ENCODE data around the gene DGCR8.

DGCR8 gene

DNA sequence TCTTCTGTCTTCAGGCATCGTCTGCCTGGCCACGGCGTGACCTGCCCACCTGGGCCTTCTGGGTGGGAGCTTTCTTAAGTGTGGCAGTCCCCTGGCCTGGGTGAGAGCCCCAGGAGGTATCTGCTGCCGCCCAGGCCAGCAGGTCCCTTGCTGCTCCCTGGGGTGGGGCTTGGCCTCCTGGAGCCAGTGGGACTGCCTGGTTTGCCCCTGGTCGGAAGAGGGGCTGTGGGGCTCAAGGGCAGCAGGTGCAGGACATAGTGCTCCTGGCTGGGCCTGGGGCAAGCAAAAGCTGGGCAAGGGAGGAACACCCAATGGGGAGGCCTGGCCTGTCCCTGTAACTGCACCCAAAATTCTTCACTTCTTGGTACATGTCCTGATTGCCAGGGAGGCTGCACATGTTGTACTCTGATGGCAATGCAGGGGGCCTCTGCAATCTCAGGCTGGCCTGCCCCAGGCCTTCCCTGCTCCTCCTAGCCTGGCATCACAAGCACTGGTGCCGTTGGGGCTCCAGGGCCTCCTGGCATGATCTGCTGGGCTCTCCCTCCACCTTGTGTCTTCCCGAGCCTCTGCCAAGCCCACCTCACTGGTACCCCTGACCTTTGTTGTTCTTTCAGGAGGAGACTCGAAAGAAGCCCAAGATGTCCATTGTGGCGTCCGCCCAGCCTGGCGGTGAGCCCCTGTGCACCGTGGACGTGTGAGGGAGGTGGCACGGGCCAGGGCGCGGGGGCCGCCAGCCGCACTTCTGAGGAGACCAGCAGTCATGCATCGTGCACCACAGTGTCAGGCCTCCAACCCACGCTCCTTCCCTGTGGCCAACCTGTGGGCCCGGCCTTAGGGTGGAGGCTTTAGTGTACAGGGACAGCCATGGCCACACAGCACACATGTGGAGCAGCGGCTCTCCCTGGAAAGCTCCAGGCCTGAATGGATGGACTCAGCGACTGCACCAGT lies 29.6 kb downstream of the DGCR8 start:
- no peak for DNase-seq (ENCODE audit: low read depth in 2 of 2)

DNA sequence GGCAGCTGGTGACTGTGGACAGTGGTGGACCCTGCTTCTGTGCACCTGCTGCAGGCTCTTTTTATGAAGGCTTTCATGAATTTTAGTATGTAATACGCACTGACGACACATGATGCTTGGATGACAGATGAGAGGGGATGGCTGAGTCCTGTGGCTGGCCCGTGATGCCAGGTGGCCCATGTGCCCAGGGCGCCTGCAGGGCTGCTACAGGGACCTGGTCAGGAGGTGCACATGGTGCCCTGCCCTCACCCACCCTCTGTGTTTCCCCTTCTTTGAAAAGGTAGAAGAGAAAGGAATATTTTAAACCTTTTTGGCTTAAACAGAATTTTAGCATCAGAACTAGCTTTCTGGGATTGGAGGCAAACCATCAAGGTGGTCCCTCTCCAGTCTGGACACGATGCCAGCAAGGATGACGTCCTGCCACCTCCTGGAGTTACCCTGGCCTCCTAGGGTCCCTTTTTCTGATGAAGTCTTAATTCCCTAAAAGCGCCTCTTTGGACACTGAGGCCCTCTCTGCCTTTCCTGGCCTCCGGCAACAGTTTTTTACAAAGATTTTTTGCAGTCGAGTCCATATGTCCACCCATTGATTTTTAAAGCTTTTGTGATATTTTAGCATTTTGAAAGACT lies 30.4 kb downstream of the DGCR8 start:
- DNase-seq (ENCODE audit: low read depth in 2 of 2): no peak

DNA sequence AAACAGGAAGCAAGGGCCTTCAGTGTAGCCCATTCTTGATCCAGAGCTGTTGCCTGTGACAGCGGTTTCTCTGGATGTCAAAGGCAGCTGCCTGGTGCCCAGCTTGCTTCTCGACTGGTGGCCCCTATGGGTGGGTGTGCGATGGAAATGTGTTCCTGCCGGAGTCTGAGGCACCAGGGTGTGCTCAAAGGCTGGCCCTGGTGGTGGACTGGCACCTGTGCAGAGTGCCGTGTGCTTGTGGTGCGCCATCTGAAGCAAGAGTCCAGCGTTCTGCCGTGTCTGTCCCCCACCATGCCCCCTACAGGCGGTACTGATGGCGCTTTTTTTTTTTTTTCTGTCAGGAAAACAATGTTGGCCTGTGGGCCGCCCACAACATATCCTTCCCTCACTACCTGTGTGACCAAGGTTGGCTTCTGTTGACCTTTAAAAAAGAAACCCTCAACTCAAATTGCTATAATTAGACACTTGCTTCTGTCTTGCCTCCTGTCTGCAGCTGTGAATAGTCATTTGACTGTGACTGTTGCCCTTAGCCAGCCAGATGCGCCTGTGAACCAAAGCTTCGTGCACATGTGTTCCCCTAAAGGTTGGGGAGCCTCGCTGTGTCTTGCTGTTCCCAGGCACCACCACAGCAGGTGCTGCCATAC lies 31.1 kb downstream of the DGCR8 start:
- peak in 1 of 2 donors; percentile 28 for DNase-seq (ENCODE audit: low read depth in 2 of 2)

DNA sequence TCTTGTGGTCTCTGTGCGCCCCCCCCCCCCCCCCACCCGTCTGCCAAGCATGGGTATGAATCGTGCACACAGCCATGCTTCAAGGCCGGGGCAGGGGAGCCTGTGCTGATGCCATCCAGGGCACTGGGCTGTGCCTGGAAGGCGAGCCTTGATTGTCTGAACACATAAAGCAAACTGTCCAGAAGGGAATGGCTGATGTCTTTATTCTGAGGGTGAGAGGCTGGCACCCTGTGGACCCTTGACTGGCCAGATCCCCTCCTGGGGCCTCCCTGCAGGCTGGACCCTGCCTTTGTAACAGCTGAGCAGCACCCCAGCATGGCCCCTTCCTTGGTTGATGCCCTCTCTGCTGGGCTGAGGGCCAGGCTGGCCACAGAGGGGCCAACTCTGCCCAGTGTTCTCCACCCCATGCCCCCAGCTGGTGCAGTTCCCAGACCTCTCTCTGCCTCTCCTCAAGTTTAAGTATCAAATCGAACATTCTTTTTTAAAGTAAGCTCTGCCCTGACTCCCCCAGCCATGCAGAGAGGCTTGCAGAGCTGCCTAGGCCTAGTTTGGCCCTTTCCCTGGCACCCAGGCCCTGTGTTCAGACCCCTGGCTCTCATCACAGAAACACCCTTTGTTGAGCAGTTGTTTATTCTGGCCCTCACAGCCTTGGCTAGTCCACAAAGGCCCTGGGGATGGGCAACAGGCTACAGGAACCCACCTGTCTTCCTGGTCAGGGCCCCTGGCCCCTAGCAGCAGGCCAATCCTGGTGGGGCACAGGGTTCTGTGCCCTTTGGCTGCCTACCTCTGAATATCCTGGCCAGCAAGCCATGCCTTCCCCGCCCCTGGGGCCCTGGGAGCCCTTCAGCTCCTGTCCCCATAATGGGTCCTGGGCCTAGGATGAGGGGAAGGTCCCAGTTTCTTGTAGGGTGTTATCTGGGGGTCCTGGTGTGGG lies 31.9 kb downstream of the DGCR8 start:
- DNase-seq (ENCODE audit: low read depth in 2 of 2): no peak

DNA sequence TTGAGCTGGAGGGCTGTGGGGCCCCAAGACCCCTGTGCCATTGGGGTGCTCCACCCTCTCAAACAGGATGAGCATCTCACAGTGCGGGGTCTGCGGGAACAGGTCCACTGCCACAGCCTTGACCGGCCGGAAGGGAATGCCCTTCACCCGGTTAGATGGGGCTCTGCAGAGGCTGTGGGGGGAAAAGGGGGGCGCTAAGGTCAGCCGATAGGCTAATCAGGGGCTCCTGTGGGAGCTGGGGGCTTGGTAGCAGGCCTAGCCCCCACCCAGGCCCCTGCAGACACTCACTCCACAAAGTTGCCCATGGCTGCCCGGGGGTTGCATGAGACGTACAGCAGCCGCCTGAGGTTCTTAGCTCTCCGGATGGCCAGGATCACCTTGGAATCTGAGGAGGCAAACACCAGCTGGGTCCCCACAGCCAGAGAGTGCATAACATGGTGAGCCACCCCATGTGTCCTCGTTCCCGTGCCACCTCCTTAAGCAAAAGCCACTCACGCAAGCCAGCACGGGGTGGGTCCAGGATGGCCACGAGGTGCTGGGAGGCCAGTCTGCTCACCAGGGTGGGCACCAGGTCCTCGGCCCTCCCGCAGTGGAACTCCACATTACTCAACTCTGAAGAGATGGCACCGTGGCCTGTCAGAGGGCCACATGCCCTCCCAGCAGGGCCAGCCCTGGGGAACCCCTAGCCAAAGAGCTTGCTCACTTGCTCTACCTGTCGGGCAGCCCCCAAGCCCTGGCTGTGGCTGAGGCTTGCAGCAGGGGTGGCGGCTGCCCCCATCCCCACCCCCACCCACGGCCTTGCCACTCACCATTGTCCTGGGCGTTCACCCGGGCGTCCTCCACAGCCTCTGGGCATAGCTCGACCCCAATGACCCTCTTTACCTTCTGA lies 32.8 kb downstream of the DGCR8 start:
- no peak for DNase-seq (ENCODE audit: low read depth in 2 of 2)

DNA sequence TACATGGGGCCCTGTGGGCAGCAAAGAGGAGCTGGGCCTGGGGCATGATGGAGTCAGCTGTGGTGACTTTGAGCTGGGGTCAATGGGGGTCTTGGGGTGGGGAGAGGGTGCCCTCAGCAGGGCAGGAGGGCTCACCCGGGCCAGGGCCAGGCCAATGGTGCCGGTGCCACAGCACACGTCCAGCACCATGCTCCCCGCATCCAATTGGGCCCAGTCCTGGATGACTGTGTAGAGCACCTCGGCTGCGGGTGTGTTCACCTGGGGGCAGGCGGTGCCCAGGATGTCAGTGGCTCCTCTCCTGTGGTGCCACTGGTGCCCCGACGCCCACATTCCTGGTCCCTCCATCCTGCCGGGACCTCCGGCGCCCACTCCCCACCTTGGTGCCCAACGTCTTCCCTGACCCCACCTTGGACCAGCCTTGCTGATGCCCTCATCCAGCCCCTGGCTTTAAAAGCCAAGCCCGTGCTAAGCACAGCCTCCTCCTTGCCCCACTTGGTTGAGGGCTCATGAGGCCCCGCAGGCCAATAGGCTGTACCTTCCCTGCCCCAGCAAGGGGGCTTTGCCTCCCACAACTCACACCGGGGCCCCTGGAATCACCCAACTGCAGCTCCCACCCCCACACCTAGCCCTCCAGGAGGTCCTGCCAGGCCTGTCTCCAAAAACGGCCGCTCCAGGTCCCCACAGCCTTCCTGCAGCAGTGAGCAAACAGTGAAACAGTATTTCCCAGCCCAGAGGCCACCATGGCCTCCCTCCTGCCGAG lies 33.7 kb downstream of the DGCR8 start:
- no peak for DNase-seq (ENCODE audit: low read depth in 2 of 2)

DNA sequence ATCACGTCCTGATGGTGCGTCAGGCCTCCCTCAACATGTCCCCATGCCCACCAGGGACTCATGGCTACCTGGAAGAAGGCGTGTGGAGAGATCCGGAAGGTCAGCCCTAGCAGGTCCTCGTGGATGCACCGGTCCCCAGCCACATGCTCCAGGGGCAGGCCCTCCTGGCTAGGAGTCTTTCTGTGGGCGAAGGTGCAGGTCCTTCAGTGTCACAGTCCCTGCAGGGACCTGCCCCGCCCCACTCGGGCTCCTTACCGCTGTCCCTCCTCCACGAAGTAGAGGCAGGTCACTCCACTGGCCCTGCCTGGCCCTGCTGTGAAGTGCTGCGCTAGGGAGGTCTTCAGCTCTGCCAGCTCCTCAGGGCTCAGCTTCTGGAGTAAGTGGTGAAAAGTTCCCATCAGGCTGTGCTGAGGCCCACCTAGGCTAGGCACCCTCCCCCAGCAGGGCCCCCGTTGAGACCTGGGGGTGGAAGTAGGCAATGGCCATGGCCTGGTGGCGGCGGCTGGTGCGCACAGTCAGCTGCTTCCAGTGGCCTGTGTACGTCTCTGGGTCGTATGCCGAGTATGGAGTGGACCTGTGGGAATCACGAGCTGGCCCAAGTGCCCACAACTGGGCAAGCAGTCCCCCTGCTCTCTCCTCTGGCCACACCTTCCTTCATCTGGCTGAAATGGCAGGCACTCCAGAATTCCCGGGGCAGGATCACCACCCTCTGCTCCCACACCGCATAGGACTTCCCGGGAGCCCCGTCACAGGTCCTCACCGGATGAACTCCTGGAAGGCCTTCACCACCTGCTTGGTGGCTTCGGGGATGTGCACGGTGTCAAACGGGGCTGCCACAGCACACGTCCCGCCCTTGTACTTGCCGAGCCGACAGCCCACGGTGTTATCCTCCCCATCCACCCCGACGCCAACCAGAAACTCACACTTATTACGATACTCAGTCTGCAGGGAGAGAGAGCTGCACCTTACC lies 34.8 kb downstream of the DGCR8 start:
- no peak for DNase-seq (ENCODE audit: low read depth in 2 of 2)

DNA sequence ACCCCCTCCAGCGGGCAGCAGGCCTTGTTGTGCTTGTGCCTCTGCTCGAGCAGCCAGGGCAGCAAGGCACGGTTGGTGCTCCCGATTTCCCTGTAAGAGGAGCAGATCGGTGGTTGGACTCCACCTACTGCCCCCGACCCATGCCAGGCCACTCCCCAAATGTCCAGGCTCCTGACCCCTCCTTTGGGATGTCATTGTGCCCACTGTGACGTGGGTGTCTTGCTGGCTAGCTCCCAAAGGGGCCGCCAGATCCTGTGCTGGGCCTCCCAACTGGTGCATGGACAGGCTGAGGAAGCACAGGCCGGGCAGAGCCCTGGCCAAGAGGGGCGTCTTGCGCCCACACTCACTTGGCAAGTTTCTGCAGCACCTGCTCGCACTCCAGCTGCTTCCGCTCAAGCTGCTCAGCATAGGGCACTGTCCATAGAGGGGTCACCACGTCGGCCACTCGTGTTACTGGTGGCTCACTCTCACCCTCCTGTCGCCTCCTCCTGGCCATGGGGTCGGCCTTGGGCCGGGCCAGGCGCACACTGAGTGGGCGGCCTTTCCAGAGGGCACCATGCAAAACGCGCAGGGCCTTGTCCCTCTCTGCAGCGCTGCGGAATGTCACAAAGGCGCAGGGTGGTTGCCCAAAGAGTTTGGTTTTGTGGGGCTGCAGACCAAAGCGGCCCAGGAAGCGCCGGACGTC lies 35.8 kb downstream of the DGCR8 start, which contains the start of gene RANBP1:
Gene RANBP1 (plus strand): TSS at position 414 of the 685 bp plus-strand sequence. CDS start 81 bp downstream, at position 495.
- no peak for DNase-seq (ENCODE audit: low read depth in 2 of 2)

DNA sequence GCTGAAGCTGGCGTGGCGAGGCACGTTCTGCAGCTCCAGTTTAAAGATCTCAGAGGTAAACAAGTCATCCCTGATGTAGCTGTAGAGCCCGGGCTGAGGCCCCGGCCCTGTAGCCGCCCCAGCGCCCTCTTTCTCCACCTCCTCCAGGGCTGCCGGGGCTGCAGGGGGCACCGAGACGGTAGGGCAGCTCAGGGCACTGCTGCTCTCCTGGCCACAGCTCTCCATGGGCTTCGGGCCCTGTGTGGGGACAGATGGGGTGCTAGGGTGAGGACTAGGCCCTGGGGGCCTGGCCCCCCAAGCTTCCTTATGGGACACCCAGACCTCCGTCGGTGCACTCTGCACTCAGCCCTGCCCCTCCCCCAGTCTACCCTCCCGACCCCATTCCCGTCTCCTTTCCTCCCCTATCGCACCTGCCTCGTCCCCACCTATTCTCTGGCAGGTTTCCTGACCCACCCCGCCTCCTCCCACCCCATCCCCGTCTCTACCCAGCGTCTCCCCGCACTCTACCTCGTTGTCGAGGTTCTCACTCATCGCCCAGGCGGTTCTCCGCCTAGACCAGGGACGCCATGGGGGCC lies 36.4 kb downstream of the DGCR8 start:
- DNase-seq (ENCODE audit: low read depth in 2 of 2): no peak

DNA sequence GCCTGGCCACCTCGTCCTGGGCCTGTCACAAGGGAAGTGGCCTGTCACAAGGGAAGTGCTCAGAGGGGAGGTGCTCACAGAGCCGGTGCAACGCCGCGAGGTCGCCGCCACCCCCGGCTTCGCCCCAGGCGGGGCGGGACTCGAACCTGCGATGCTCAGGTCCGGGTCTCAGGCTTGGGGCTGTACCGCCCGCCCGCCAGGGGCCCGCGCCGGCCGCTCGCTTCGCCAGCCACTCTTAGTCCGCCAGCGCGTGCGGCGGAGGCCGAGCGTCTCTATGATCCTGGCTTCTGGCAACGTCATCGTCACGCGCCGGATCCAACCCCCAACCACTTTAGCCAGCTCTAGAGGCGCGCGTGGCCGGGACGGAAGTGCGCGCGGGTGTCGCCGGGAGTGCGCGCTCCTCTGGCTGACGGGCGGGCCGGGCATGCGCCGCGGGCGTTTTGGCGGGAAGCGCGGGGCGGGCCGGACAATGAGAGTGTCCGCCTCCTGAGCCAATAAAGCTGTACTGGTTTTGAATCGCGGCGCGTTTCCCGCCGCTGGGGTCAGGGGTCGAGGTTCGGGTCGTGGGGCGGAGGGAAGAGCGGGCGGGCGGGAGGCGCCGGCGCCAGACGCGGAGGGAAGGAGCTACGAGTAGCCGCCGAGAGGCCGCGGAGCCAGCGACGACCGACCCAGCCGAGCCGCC lies 37.1 kb downstream of the DGCR8 start, which contains the start of gene TRMT2A:
Gene TRMT2A (minus strand): TSS at position 276 of the 682 bp plus-strand sequence. CDS start 320 bp downstream, outside the sequence.
- peak; percentile 95 to 98 for DNase-seq (ENCODE audit: low read depth in 2 of 2)

DNA sequence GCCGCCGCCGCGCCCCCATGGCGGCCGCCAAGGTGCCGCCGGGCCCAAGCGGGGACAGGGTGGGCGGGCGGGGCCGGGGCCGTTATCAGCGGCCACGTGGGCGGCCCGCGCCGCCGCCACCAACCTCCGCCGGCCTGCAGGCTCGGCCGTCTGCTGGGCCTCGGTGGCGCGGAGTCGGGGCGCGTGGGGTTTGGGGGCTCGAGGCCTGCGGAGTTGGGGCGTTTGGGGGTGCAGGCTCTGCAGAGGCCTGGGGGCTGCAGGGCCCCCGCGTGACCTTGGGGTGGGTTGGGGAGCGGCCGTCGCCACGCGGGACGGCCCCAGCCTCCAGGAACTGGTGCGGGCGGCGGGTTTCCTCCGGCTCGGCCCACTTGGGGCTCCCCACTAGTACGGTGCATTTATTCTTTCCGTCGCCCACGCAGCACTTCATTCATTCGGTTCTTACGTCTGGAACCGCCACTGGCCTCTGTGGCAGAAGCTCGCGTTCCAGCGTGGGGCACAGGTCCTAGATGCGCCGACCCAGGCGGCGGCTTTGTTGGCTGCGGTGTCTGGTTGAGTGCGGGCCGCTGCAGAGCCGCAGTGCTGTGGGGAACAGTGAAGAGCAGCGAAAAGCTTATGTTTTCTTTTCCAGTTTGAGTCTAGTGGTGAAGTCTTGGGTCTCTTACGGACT lies 37.7 kb downstream of the DGCR8 start:
- peak; percentile 70 to 78 for DNase-seq (ENCODE audit: low read depth in 2 of 2)

DNA sequence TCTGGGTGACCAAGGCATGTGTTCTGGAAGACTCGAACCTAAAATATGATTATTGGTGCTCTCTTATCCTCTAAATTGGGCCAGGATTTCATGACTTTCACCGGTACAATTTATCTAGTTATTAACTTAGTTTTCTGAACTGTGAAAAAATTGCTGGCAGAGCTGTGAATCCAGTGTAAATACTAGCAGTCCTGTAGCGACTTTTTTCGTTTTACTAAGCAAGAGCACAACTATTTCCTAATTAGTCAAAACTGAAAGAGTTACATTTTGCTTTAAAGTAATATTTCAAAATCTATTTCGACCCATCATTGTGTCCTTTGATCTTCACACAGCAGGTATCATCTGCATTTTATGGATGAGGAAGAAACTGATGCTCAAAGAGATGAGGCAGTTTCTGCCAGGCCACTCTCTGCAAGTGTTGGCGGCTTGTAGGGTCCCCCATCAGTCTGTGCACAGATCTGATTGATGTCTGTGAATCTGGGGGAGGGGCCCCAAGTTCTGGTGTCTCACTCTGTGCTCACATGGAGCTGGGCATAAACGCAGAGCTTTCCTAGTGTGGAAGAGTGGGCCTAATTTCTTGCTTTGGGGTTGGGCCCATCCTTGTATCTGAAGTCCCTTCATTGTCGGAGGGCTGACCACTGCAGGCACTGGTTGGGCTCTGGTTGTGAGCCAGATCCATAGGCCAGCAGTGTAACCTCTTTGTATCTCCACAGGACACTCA lies 38.4 kb downstream of the DGCR8 start:
- no peak for DNase-seq (ENCODE audit: low read depth in 2 of 2)

DNA sequence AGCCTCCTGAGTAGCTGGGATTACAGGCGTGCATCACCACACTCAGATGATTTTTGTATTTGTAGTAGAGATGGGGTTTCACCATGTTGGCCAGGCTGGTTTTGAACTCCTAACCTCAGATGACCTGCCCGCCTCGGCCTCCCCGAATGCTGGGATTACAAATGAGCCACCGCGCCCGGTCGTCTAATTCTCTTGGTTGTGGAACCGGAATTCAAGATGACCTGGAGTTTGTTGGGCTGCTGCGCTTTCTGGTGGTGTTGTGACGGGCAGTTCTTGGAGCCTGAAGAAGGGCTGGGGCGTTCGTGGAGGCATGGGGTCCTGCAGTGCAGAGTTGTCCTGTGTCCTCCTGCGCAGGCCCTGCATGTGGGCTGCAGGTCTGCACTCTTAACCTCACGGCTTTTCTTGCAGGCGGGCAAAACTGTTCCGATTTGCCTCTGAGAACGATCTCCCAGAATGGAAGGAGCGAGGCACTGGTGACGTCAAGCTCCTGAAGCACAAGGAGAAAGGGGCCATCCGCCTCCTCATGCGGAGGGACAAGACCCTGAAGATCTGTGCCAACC lies 41.9 kb downstream of the DGCR8 start:
- no peak for DNase-seq (ENCODE audit: low read depth in 2 of 2)

DNA sequence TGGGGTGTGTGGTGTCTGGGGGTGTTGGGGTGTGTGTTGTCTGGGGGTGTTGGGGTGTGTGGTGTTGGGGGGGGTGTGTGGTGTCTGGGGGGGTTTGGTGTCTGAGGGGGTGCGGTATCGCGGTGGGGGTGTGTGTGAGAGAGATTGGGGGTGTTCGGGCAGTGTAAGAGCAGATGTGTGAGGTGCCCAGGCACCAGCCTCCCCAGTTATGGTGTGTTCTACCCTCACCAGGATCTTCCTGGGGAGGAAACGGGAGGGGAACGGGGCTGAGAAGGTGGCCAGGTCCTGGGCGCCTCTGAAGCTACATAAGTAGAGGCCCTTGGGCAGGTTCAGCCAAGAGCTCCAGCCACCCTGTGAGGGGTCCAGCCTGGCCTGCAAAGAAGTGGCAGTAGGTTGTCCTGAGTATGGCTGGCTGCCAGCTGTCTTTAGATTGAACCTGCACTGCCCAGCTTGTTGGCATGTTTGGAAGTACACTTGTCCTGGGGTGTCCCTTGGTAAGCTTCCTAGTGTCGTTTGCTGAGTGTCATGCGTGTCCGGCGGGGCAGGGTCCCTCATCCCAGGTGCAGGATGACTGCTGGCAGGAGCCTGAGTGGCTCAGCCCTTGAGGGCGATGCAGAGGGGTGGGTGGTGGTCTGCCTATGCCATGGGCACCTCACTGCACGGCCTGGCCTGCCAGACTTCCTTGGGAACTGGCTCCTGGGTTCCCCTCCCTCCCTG lies 43.5 kb downstream of the DGCR8 start:
- no peak for DNase-seq (ENCODE audit: low read depth in 2 of 2)
